ENCODE results near the gene ZDHHC18. TPM values are rescaled to one million over a fixed set of nuclear protein-coding genes. Genes with fewer than 3 reads are reported as not detected.

ZDHHC18 gene
- total RNA-seq, 1 donor from 2014 or later, result 30.4 TPM

DNA sequence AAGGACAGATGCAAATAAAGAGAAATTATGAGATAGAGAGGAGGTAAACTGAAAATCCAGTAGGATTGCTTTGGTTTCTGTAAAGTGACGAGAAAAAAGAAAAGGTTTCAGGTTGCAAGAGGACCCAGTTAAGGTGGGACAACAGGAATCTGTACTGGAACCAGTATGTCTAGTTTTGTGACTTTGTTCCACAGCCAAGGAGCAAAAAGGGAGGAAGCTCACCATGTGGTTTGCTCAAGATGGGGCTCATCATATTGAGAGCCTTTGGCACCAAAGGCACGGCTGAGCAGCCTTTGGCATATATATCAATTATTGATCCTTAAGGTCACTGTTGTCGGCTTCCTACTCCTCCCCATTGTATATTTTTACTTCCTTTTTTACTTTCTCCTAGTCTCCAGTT, 1.8 kb upstream of the ZDHHC18 start:
- Mint-ChIP-seq H3K27ac (no peak overlapping the region), H3K4me3 (peak overlapping the region; percentile 5), H3K36me3 (peaks cover 2% of the 10 kb centered on the region), H3K27me3 (ENCODE audit: insufficient read depth, low read depth) (peaks cover 14% of the 10 kb centered on the region), H3K4me1 (peaks cover 25% of the 10 kb centered on the region), H3K9me3 (no peaks in the 10 kb centered on the region)
- H4K20me1 ChIP-seq (ENCODE audit: low read depth), result peaks cover 25% of the 10 kb centered on the region
- no peak overlapping the region for H3K4me2 ChIP-seq
- H3K36me3 ChIP-seq, result no peaks in the 10 kb centered on the region
- peaks cover 30% of the 10 kb centered on the region for H3K4me1 ChIP-seq
- DNase-seq (ENCODE audit: low spot score), result no peak
- H3K79me2 ChIP-seq (ENCODE audit: low read depth), result peaks cover 28% of the 10 kb centered on the region
- no peak overlapping the region for H2AFZ ChIP-seq (replicated peaks)
- H3K27me3 ChIP-seq, result no peaks in the 10 kb centered on the region
- TF ChIP-seq EZH2 (IDR thresholded peaks at IDR 0.05) (no peak), EZH2phosphoT487 (IDR thresholded peaks at IDR 0.05) (no peak)
- TF ChIP-seq, protein P1, sequence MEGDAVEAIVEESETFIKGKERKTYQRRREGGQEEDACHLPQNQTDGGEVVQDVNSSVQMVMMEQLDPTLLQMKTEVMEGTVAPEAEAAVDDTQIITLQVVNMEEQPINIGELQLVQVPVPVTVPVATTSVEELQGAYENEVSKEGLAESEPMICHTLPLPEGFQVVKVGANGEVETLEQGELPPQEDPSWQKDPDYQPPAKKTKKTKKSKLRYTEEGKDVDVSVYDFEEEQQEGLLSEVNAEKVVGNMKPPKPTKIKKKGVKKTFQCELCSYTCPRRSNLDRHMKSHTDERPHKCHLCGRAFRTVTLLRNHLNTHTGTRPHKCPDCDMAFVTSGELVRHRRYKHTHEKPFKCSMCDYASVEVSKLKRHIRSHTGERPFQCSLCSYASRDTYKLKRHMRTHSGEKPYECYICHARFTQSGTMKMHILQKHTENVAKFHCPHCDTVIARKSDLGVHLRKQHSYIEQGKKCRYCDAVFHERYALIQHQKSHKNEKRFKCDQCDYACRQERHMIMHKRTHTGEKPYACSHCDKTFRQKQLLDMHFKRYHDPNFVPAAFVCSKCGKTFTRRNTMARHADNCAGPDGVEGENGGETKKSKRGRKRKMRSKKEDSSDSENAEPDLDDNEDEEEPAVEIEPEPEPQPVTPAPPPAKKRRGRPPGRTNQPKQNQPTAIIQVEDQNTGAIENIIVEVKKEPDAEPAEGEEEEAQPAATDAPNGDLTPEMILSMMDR (IDR thresholded peaks at IDR 0.05), result no peak
- H3K4me3 ChIP-seq, result no peak overlapping the region
- H3K27ac ChIP-seq, result no peak overlapping the region
- peaks cover 20% of the 10 kb centered on the region for H3F3A ChIP-seq (ENCODE audit: low read depth)
- no peak overlapping the region for H3K9ac ChIP-seq
- H3K9me3 ChIP-seq (ENCODE audit: low read depth), result no peaks in the 10 kb centered on the region

DNA sequence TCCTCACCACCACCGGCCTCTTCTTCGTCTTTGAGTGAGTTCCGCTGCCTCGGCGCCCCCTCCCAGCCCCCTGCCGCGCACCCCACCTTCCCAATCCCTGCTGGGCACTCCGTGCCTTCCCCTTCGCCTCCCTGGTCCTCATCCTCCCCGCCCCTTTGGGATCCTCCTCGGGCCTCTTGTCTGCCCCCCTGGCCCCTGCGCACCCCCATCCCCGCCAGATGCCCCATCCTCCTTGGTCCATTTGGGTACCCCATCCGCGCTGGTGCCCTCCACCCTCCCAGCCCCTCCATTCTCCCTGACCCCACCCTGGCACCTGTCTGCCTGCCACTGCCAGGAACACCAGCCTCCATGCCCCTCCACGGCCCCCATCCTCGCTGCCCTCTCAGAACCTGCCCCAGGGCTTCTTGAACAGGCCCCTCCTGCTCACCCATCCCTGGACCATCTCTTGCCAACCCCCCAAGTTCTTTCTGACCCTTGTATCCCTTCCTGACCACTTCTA, 667 bp downstream of the ZDHHC18 start:
- no peak overlapping the region for H3K27ac ChIP-seq
- no peaks in the 10 kb centered on the region for H3K27me3 ChIP-seq
- H3K4me1 ChIP-seq, result peaks cover 30% of the 10 kb centered on the region
- TF ChIP-seq EZH2 (IDR thresholded peaks at IDR 0.05) (no peak), EZH2phosphoT487 (IDR thresholded peaks at IDR 0.05) (no peak)
- TF ChIP-seq, protein P1 (IDR thresholded peaks at IDR 0.05), result no peak
- H3F3A ChIP-seq (ENCODE audit: low read depth), result peaks cover 20% of the 10 kb centered on the region
- peaks cover 14% of the 10 kb centered on the region for H3K27me3 Mint-ChIP-seq (ENCODE audit: insufficient read depth, low read depth)
- H3K27ac Mint-ChIP-seq, result peak overlapping the region; percentile 31
- H3K36me3 ChIP-seq, result no peaks in the 10 kb centered on the region
- H3K9me3 Mint-ChIP-seq, result no peaks in the 10 kb centered on the region
- no peak overlapping the region for H2AFZ ChIP-seq (replicated peaks)
- H3K79me2 ChIP-seq (ENCODE audit: low read depth), result peaks cover 51% of the 10 kb centered on the region
- H3K4me3 ChIP-seq, result peak overlapping the region; percentile 94
- H3K4me2 ChIP-seq, result peak overlapping the region; percentile 99
- peak overlapping the region; percentile 84 for H3K9ac ChIP-seq
- peak overlapping the region; percentile 92 for H3K4me3 Mint-ChIP-seq
- peaks cover 6% of the 10 kb centered on the region for H3K36me3 Mint-ChIP-seq
- peaks cover 49% of the 10 kb centered on the region for H4K20me1 ChIP-seq (ENCODE audit: low read depth)
- peaks cover 25% of the 10 kb centered on the region for H3K4me1 Mint-ChIP-seq
- H3K9me3 ChIP-seq (ENCODE audit: low read depth), result no peaks in the 10 kb centered on the region
- DNase-seq (ENCODE audit: low spot score), result no peak

DNA sequence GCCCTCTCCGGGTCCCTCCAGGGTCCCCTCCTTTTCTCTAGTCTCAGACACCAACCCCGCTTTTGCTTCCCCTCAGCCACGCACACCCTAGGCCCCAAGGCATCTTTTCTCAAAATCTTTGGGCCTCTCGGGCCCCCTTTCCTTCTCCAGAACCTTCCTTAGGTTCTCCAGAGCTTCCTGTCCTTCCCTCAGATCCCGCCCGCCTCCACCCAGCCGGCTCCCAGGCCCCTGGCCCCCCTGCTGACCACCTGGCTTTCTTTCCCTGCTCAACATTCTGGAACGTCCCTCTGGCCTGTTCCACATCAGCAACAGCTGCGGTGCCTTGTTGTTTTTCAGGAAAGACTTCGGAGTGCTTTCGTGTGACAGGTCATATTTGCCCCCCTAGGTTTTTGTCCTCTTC, 1.2 kb downstream of the ZDHHC18 start:
- Histone ChIP-seq H3K79me2 (ENCODE audit: low read depth) (peaks cover 51% of the 10 kb centered on the region), H3K27ac (no peak overlapping the region), H3K4me2 (peak overlapping the region; percentile 99), H3K36me3 (no peaks in the 10 kb centered on the region), H3K4me3 (peak overlapping the region; percentile 94), H3F3A (ENCODE audit: low read depth) (peaks cover 20% of the 10 kb centered on the region), H3K27me3 (no peaks in the 10 kb centered on the region), H2AFZ (replicated peaks) (no peak overlapping the region), H3K9ac (peak overlapping the region; percentile 84), H3K4me1 (peaks cover 30% of the 10 kb centered on the region), H4K20me1 (ENCODE audit: low read depth) (peaks cover 54% of the 10 kb centered on the region), H3K9me3 (ENCODE audit: low read depth) (no peaks in the 10 kb centered on the region)
- TF ChIP-seq EZH2phosphoT487 (IDR thresholded peaks at IDR 0.05) (no peak), EZH2 (IDR thresholded peaks at IDR 0.05) (no peak)
- TF ChIP-seq, protein P1 (IDR thresholded peaks at IDR 0.05), result no peak
- Mint-ChIP-seq H3K27ac (peak overlapping the region; percentile 94), H3K27me3 (ENCODE audit: insufficient read depth, low read depth) (peaks cover 14% of the 10 kb centered on the region), H3K36me3 (peaks cover 9% of the 10 kb centered on the region), H3K4me3 (peak overlapping the region; percentile 92), H3K9me3 (no peaks in the 10 kb centered on the region), H3K4me1 (peaks cover 25% of the 10 kb centered on the region)
- DNase-seq (ENCODE audit: low spot score), result peak; percentile 39
